ENCODE measurements around the gene HAUS1. TPM values are rescaled to one million over a fixed set of nuclear protein-coding genes. Genes with fewer than 3 reads are reported as not detected.

Gene HAUS1
- total and polyA plus RNA-seq, 2 experiments from 2014 or later = 24.2 to 36.9 TPM

- H3K9me2 ChIP-seq (ENCODE audit: insufficient read depth) = no peaks in the 10 kb centered on the region
- 0 out of 2 replicates have a peak, but pooled peaks cover 3% of the 10 kb centered on the region for H3K4me1 ChIP-seq (ENCODE audit: insufficient read depth)
- H3K27me3 ChIP-seq (replicated peaks; ENCODE audit: insufficient read depth) = no peaks in the 10 kb centered on the region
- TF ChIP-seq EZH2 (IDR thresholded peaks at IDR 0.05; ENCODE audit: insufficient read depth, poor library complexity, severe bottlenecking) (no peak), EZH2phosphoT487 (IDR thresholded peaks at IDR 0.05; ENCODE audit: insufficient read depth, low read depth) (no peak)
- peak; percentile 88 for DNase-seq
- peaks cover 22% of the 10 kb centered on the region for H3F3A ChIP-seq (ENCODE audit: insufficient read depth)
- H4K20me1 ChIP-seq (ENCODE audit: insufficient read depth) = no peaks in the 10 kb centered on the region
- H3K9me3 ChIP-seq (ENCODE audit: low read depth) = no peaks in the 10 kb centered on the region
- H3K79me2 ChIP-seq (ENCODE audit: insufficient read depth) = peaks cover 10% of the 10 kb centered on the region; the same call in 1 of the 2 replicates
- in situ Hi-C loops (cut with MboI) = loop anchor here (10.0 kb wide), 1 partner anchor 397 kb away; no protein-coding TSS in a partner anchor
- H3K36me3 ChIP-seq (ENCODE audit: low read depth) = no peaks in the 10 kb centered on the region
- peak within 1 kb of the TSS; percentile 85 for H3K4me3 ChIP-seq
- peak within 1 kb of the TSS; percentile 88 for H2AFZ ChIP-seq
- H3K9ac ChIP-seq = peak within 1 kb of the TSS; percentile 76
- H3K4me2 ChIP-seq (ENCODE audit: unreplicated experiment) = peak within 1 kb of the TSS; percentile 95
- 1 to 3% methylated on average over 56 to 58 of the region's 75 CpGs for WGBS, 2 experiments (ENCODE audit: low coverage in 1 of 2, low lambda C conversion rate in 2 of 2, missing lambda C conversion rate in 2 of 2)
- H3K27ac ChIP-seq = no peak within 1 kb of the TSS
Observed at GRCh38 chr18:46071653-46072375, 32.4 kb upstream of the HAUS1 start, which contains the start of gene PSTPIP2. Gene PSTPIP2, minus strand, starts transcription at chr18:46072260. Its CDS starts 72 bp downstream, at chr18:46072188.

DNA sequence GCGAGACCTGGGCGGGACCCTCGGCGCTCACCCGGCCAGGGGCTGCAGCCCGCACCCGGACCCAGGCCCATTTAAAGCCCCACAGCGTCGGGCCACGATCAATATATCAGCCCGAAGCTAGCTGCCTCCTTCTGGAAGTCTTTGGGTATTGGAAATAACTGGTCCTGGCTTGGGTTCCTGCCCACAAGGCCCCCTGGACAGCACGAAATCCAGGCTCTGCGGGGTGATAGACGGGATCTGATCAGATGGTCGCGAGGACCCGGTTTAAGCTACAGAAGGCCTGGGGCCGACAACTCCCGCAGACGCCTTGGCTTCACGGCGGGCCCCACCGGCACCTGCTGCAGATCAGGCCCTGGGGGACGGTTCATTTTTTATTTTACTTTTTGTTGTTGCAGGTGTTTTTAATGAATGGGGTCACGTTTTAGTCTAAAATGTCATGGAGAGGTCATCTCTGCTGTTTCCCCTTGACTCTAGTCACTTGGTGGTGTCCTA, 31.8 kb upstream of the HAUS1 start:
- 13 to 14% methylated on average over 25 of the region's 25 CpGs for WGBS, 2 experiments (ENCODE audit: low coverage in 1 of 2, low lambda C conversion rate in 2 of 2, missing lambda C conversion rate in 2 of 2)
- Histone ChIP-seq H3K36me3 (ENCODE audit: low read depth) (no peaks in the 10 kb centered on the region), H3K79me2 (ENCODE audit: insufficient read depth) (peaks cover 10% of the 10 kb centered on the region; the same call in 1 of the 2 replicates), H3K9me2 (ENCODE audit: insufficient read depth) (no peaks in the 10 kb centered on the region), H3K4me1 (ENCODE audit: insufficient read depth) (0 out of 2 replicates have a peak, but pooled peaks cover 3% of the 10 kb centered on the region), H3K4me3 (peak overlapping the region; percentile 85), H3K4me2 (ENCODE audit: unreplicated experiment) (peak overlapping the region; percentile 95), H3K9me3 (ENCODE audit: low read depth) (no peaks in the 10 kb centered on the region), H3K27ac (no peak overlapping the region), H3K9ac (peak overlapping the region; percentile 76), H4K20me1 (ENCODE audit: insufficient read depth) (no peaks in the 10 kb centered on the region), H3F3A (ENCODE audit: insufficient read depth) (peaks cover 28% of the 10 kb centered on the region), H3K27me3 (replicated peaks; ENCODE audit: insufficient read depth) (no peaks in the 10 kb centered on the region), H2AFZ (peak overlapping the region; percentile 88)
- in situ Hi-C loops (cut with MboI) = loop anchor here (10.0 kb wide), 1 partner anchor 398 kb away; no protein-coding TSS in a partner anchor
- DNase-seq = no peak
- TF ChIP-seq EZH2 (IDR thresholded peaks at IDR 0.05; ENCODE audit: insufficient read depth, poor library complexity, severe bottlenecking) (no peak), EZH2phosphoT487 (IDR thresholded peaks at IDR 0.05; ENCODE audit: insufficient read depth, low read depth) (no peak)

- Histone ChIP-seq H3K27me3 (replicated peaks; ENCODE audit: insufficient read depth) (no peaks in the 10 kb centered on the region), H3K9me2 (ENCODE audit: insufficient read depth) (no peaks in the 10 kb centered on the region), H3F3A (ENCODE audit: insufficient read depth) (peaks cover 31% of the 10 kb centered on the region), H3K4me2 (ENCODE audit: unreplicated experiment) (no peak overlapping the region), H3K9ac (no peak overlapping the region), H2AFZ (no peak overlapping the region), H4K20me1 (ENCODE audit: insufficient read depth) (no peaks in the 10 kb centered on the region), H3K27ac (no peak overlapping the region), H3K9me3 (ENCODE audit: low read depth) (no peaks in the 10 kb centered on the region), H3K4me3 (no peak overlapping the region), H3K36me3 (ENCODE audit: low read depth) (no peaks in the 10 kb centered on the region), H3K4me1 (ENCODE audit: insufficient read depth) (0 out of 2 replicates have a peak, but pooled peaks cover 3% of the 10 kb centered on the region), H3K79me2 (ENCODE audit: insufficient read depth) (peaks cover 6% of the 10 kb centered on the region; the same call in 1 of the 2 replicates)
- no peak for DNase-seq
- TF ChIP-seq EZH2phosphoT487 (IDR thresholded peaks at IDR 0.05; ENCODE audit: insufficient read depth, low read depth) (no peak), EZH2 (IDR thresholded peaks at IDR 0.05; ENCODE audit: insufficient read depth, poor library complexity, severe bottlenecking) (no peak)
- WGBS, 2 experiments (ENCODE audit: low coverage in 1 of 2, low lambda C conversion rate in 2 of 2, missing lambda C conversion rate in 2 of 2) = 86 to 88% methylated on average over 3 of the region's 3 CpGs
- in situ Hi-C loops (cut with MboI) = loop anchor here (10.0 kb wide), 1 partner anchor 398 kb away; no protein-coding TSS in a partner anchor
Observed at GRCh38 chr18:46072959-46073358, 31.2 kb upstream of the HAUS1 start.

- in situ Hi-C loops (cut with MboI) = loop anchor here (10.0 kb wide), 1 partner anchor 399 kb away; no protein-coding TSS in a partner anchor
- no peak for TF ChIP-seq EZH2phosphoT487 (IDR thresholded peaks at IDR 0.05; ENCODE audit: insufficient read depth, low read depth)
- TF ChIP-seq EZH2 (IDR thresholded peaks at IDR 0.05; ENCODE audit: insufficient read depth, poor library complexity, severe bottlenecking) = no peak
- H3K27me3 ChIP-seq (replicated peaks; ENCODE audit: insufficient read depth) = no peaks in the 10 kb centered on the region
- peaks cover 37% of the 10 kb centered on the region for H3F3A ChIP-seq (ENCODE audit: insufficient read depth)
- peak; percentile 81 for DNase-seq
- H2AFZ ChIP-seq = no peak overlapping the region
- H3K27ac ChIP-seq = no peak overlapping the region
- H3K9me2 ChIP-seq (ENCODE audit: insufficient read depth) = no peaks in the 10 kb centered on the region
- 26 to 28% methylated on average over 9 of the region's 9 CpGs for WGBS, 2 experiments (ENCODE audit: low coverage in 1 of 2, low lambda C conversion rate in 2 of 2, missing lambda C conversion rate in 2 of 2)
- no peak overlapping the region for H3K4me2 ChIP-seq (ENCODE audit: unreplicated experiment)
- H3K4me1 ChIP-seq (ENCODE audit: insufficient read depth) = 0 out of 2 replicates have a peak, but pooled peaks cover 3% of the 10 kb centered on the region
- no peaks in the 10 kb centered on the region for H3K36me3 ChIP-seq (ENCODE audit: low read depth)
- no peaks in the 10 kb centered on the region for H3K9me3 ChIP-seq (ENCODE audit: low read depth)
- H3K4me3 ChIP-seq = no peak overlapping the region
- H4K20me1 ChIP-seq (ENCODE audit: insufficient read depth) = no peaks in the 10 kb centered on the region
- peaks cover 6% of the 10 kb centered on the region; the same call in 1 of the 2 replicates for H3K79me2 ChIP-seq (ENCODE audit: insufficient read depth)
- H3K9ac ChIP-seq = no peak overlapping the region
Observed at GRCh38 chr18:46073474-46074331, 30.5 kb upstream of the HAUS1 start.

Data from GM23248 (cell line).